Spleen (tissue), 11 donors: ENCODE data around the gene RBBP4. TPM values are rescaled to one million over a fixed set of nuclear protein-coding genes. Genes with fewer than 3 reads are reported as not detected.
A peak's percentile ranks its signal among the peaks of the same experiment; 100 is the strongest.

Experiments used
- DNase-seq: peaks from one replicate; pipeline ENCODE4 v3.0.0-alpha.2; 2020
- H3K27ac ChIP-seq, 8 donors: fragments of 200-600 bp; sonication (generic) in 7 of 8; 1 replicate in 4 of 8; 2 replicates in 4 of 8; pipeline versions ENCODE4 v1.5.0 to v1.8.0; 2016 to 2021; ENCODE audit warnings: inconsistent platforms in 4 of 8, mild to moderate bottlenecking in 4 of 8, moderate library complexity in 1 of 8
- H3K27me3 ChIP-seq, 7 donors: fragments of 200-600 bp; sonication (generic) in 6 of 7; replicated peaks in 1 of 7; 1 replicate in 4 of 7; 2 replicates in 3 of 7; pipeline versions ENCODE4 v1.5.0 to v1.8.0; 2016 to 2021; ENCODE audit warnings: inconsistent platforms in 3 of 7, mild to moderate bottlenecking in 1 of 7
- H3K36me3 ChIP-seq, 6 donors: fragments of 200-600 bp; sonication (generic) in 5 of 6; 1 replicate in 4 of 6; 2 replicates in 2 of 6; pipeline versions ENCODE4 v1.5.0 to v1.8.0; 2016 to 2021; ENCODE audit warnings: inconsistent platforms in 2 of 6
- H3K4me1 ChIP-seq, 6 donors: fragments of 200-600 bp; sonication (generic) in 5 of 6; 1 replicate in 3 of 6; 2 replicates in 3 of 6; pipeline versions ENCODE4 v1.5.0 to v1.8.0; 2016 to 2021; ENCODE audit warnings: inconsistent platforms in 3 of 6
- H3K4me3 ChIP-seq, 8 donors: fragments of 200-600 bp; sonication (generic) in 7 of 8; 1 replicate in 4 of 8; 2 replicates in 4 of 8; pipeline versions ENCODE4 v1.5.0 to v1.8.0; 2016 to 2021; ENCODE audit warnings: inconsistent platforms in 4 of 8, mild to moderate bottlenecking in 4 of 8, moderate library complexity in 2 of 8
- H3K9me3 ChIP-seq, 8 donors: fragments of 200-600 bp; sonication (generic) in 7 of 8; 1 replicate in 4 of 8; 2 replicates in 4 of 8; pipeline versions ENCODE4 v1.5.0 to v1.8.0; 2016 to 2021; ENCODE audit warnings: inconsistent platforms in 4 of 8
- POLR2A ChIP-seq, 3 donors: fragments of 450-650 bp; IDR thresholded peaks; one replicate each; pipeline ENCODE4 v1.5.1; 2017; ENCODE audit warnings: antibody characterized with exemption in 3 of 3, mild to moderate bottlenecking in 1 of 3
- POLR2AphosphoS5 ChIP-seq, 3 donors: sonication (generic); formaldehyde crosslinking; IDR thresholded peaks; one replicate each; pipeline ENCODE4 v1.5.1; 2017; ENCODE audit warnings: antibody characterized with exemption in 3 of 3
- WGBS, 5 donors: extraction: QIAGEN DNeasy Blood & Tissue Kit in 3 of 5; methylation state at CpG; one replicate each; pipeline versions ENCODE4 v1.1.5 to v1.1.7; 2013 to 2018; 5-methylcytosine and 5-hydroxymethylcytosine counted together
- intact Hi-C: fragments of 100-400 bp; cut with DNase I; formaldehyde crosslinking; loops from one replicate; pipeline ENCODE4 v1.15.0; 2023; ENCODE audit warnings: low total_unique reads
- polyA plus RNA-seq, 3 donors: library from polyadenylated mRNA; stranded (reverse); fragments of 200-250 nt; gene quantifications; one replicate each; pipeline ENCODE4 v1.2.1, GENCODE V29; 2013
- total RNA-seq, 7 donors: library from RNA; depleted of rRNA in 3 of 7; stranded (reverse); fragments of >200 nt in 3 of 7; fragmentation: NEBNext Ultra II Directional in 4 of 7; extraction: Animal tissue kit (Norgen Biotek cat#: 25700) in 4 of 7; gene quantifications; one replicate each; pipeline versions ENCODE4 v1.1.0 to v1.2.1, GENCODE V29; 2016 to 2021
- TF ChIP-seq, protein P1 (sequence below), 11 experiments: fragments of 200-600 bp in 7 of 11; fragments of 450-650 bp in 4 of 11; sonication (generic) in 4 of 11; IDR thresholded peaks in 8 of 11; conservative IDR thresholded peaks in 3 of 11; 1 replicate in 7 of 11; 2 replicates in 4 of 11; pipeline versions ENCODE4 v1.4.0 to v1.8.0; 2016 to 2021; ENCODE audit warnings: antibody characterized with exemption in 11 of 11, inconsistent platforms in 4 of 11, mild to moderate bottlenecking in 1 of 11
- donor health status: healthy with polysubstance abuse.
- donor health status: DM: no; HTN: no; CAD: no; lungs with moderate emphysema.
- donor health status: DM: no; HTN: no; CAD: no.
- donor health status: Bipolar disorder and iron deficiency.
- donor health status: healthy.
- donor health status: DM: no; HTN: no; CAD: no.
- donor health status: DM: yes; HTN: yes; CAD: no.

Gene RBBP4
- total and polyA plus RNA-seq, 10 donors = 42.4 to 181 (median 132) TPM

DNA sequence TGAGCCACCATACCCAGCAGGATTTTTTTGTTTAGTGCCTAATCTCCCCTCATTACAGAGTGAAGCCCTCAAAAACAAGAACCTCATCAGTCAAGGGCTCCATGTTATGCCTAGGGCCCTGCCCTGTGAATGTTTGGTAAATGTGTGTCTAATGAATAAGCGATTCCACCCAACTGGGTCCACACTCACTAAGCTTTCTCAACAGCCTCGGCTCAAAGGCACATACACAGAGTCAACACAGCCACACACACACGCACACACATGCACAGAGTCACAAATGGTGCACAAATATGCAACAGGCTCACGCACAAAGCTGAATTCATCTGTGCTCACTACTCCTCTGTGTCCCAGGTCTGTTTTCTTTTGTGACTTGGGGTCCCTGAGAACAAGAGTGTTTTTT, 63.3 kb downstream of the RBBP4 start:
- H3K4me1 ChIP-seq = peaks cover 0 to 26% (median 10%) of the 10 kb centered on the region in 6 donors
- H3K27ac ChIP-seq = no peak overlapping the region
- TF ChIP-seq POLR2A (IDR thresholded peaks at IDR 0.05) (no peak), POLR2AphosphoS5 (IDR thresholded peaks at IDR 0.05) (no peak)
- TF ChIP-seq, protein P1, sequence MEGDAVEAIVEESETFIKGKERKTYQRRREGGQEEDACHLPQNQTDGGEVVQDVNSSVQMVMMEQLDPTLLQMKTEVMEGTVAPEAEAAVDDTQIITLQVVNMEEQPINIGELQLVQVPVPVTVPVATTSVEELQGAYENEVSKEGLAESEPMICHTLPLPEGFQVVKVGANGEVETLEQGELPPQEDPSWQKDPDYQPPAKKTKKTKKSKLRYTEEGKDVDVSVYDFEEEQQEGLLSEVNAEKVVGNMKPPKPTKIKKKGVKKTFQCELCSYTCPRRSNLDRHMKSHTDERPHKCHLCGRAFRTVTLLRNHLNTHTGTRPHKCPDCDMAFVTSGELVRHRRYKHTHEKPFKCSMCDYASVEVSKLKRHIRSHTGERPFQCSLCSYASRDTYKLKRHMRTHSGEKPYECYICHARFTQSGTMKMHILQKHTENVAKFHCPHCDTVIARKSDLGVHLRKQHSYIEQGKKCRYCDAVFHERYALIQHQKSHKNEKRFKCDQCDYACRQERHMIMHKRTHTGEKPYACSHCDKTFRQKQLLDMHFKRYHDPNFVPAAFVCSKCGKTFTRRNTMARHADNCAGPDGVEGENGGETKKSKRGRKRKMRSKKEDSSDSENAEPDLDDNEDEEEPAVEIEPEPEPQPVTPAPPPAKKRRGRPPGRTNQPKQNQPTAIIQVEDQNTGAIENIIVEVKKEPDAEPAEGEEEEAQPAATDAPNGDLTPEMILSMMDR (IDR thresholded peaks at IDR 0.05 in 8 of 11, conservative IDR thresholded peaks at IDR 0.05 in 3 of 11) = no peak
- no peak overlapping the region for H3K4me3 ChIP-seq
- intact Hi-C loops = loop anchor here (5.0 kb wide), 2 partner anchors 58 to 158 kb away; partner anchors contain the start of gene FNDC5
- peaks cover 0 to 3% (median 0%) of the 10 kb centered on the region in 7 donors for H3K27me3 ChIP-seq
- H3K9me3 ChIP-seq = no peaks in the 10 kb centered on the region
- no peak for DNase-seq
- 89 to 97% (median 91%) methylated on average over 4 of the region's 4 CpGs for WGBS, 5 donors
- H3K36me3 ChIP-seq = no peaks in the 10 kb centered on the region

GRCh38 chr1:32715901-32716311, 64.9 kb downstream of the RBBP4 start:
- Histone ChIP-seq H3K4me3 (no peak overlapping the region), H3K36me3 (no peaks in the 10 kb centered on the region), H3K4me1 (peaks cover 0 to 24% (median 10%) of the 10 kb centered on the region in 6 donors), H3K27ac (no peak overlapping the region), H3K27me3 (peaks cover 0 to 3% (median 0%) of the 10 kb centered on the region in 7 donors), H3K9me3 (no peaks in the 10 kb centered on the region)
- intact Hi-C loops = no loop called here
- WGBS, 5 donors = 89 to 98% (median 92%) methylated on average over 4 of the region's 4 CpGs
- no peak for DNase-seq
- TF ChIP-seq POLR2A (IDR thresholded peaks at IDR 0.05) = no peak
- TF ChIP-seq POLR2AphosphoS5 (IDR thresholded peaks at IDR 0.05) = no peak
- TF ChIP-seq, protein P1 (IDR thresholded peaks at IDR 0.05 in 8 of 11, conservative IDR thresholded peaks at IDR 0.05 in 3 of 11) = no peak

GRCh38 chr1:32716312-32717148, 65.5 kb downstream of the RBBP4 start:
- Histone ChIP-seq H3K4me1 (peaks cover 0 to 18% (median 10%) of the 10 kb centered on the region in 6 donors), H3K27ac (no peak overlapping the region), H3K36me3 (no peaks in the 10 kb centered on the region), H3K9me3 (no peaks in the 10 kb centered on the region), H3K4me3 (no peak overlapping the region), H3K27me3 (peaks cover 0 to 3% (median 0%) of the 10 kb centered on the region in 7 donors)
- intact Hi-C loops = no loop called here
- TF ChIP-seq, protein P1 (IDR thresholded peaks at IDR 0.05 in 8 of 11, conservative IDR thresholded peaks at IDR 0.05 in 3 of 11) = no peak
- DNase-seq = peak; percentile 81
- 23 to 27% (median 26%) methylated on average over 9 of the region's 9 CpGs for WGBS, 5 donors

- WGBS, 5 donors = 87 to 99% (median 92%) methylated on average over 2 to 4 of the region's 4 CpGs
- peaks cover 0 to 8% (median under 1%) of the 10 kb centered on the region in 6 donors for H3K4me1 ChIP-seq
- no peaks in the 10 kb centered on the region for H3K9me3 ChIP-seq
- no peak overlapping the region for H3K27ac ChIP-seq
- no peak overlapping the region for H3K4me3 ChIP-seq
- peaks cover 0 to 3% (median 0%) of the 10 kb centered on the region in 7 donors for H3K27me3 ChIP-seq
- TF ChIP-seq POLR2AphosphoS5 (IDR thresholded peaks at IDR 0.05) (no peak), POLR2A (IDR thresholded peaks at IDR 0.05) (no peak)
- TF ChIP-seq, protein P1 (IDR thresholded peaks at IDR 0.05 in 8 of 11, conservative IDR thresholded peaks at IDR 0.05 in 3 of 11) = no peak
- intact Hi-C loops = no loop called here
- H3K36me3 ChIP-seq = no peaks in the 10 kb centered on the region
- no peak for DNase-seq
Measured at GRCh38 chr1:32717503-32717902, 66.5 kb downstream of the RBBP4 start.
